WTC11 (cell line): ENCODE measurements around the gene GRIP2. TPM values are rescaled to one million over a fixed set of nuclear protein-coding genes. Genes with fewer than 3 reads are reported as not detected.

ENCODE experiments used
- ATAC-seq: fragments of 200-7000 bp; cut with Tn5 transposase; 2 replicates; pipeline ENCODE4 v1.10.0; 2021; ENCODE audit warnings: mild to moderate bottlenecking, moderate library complexity
- CTCF ChIA-PET: fragments of 300-600 bp; sonication (Branson Sonifier 250); formaldehyde crosslinking; loops from one replicate; lab custom pipeline; 2021; ENCODE audit warnings: antibody characterized with exemption; lab: Charles Lee
- POLR2A ChIA-PET: fragments of 350-600 bp; sonication (Branson Sonifier 250); formaldehyde crosslinking; loops from one replicate; lab custom pipeline; 2021; ENCODE audit warnings: antibody characterized with exemption; lab: Charles Lee
- DNase-seq: peaks from one replicate; pipeline ENCODE4 v3.0.0; 2021; ENCODE audit warnings: low spot score
- H3K27ac Mint-ChIP-seq: 2 replicates; pipeline ENCODE4 v1.8.0; 2021; ENCODE audit warnings: mixed read lengths
- H3K27me3 Mint-ChIP-seq: 2 replicates; pipeline ENCODE4 v1.8.0; 2021; ENCODE audit warnings: low read depth, mild to moderate bottlenecking, moderate library complexity, mixed read lengths
- H3K36me3 Mint-ChIP-seq: 2 replicates; pipeline ENCODE4 v1.8.0; 2021; ENCODE audit warnings: mixed read lengths
- H3K4me1 Mint-ChIP-seq: 2 replicates; pipeline ENCODE4 v1.8.0; 2022; ENCODE audit warnings: mixed read lengths
- H3K4me3 Mint-ChIP-seq: 2 replicates; pipeline ENCODE4 v1.8.0; 2021; ENCODE audit warnings: mild to moderate bottlenecking, moderate library complexity, mixed read lengths
- H3K9me3 Mint-ChIP-seq: 2 replicates; pipeline ENCODE4 v1.8.0; 2021; ENCODE audit warnings: mixed read lengths
- ATF3 ChIP-seq: sonication (generic); formaldehyde crosslinking; conservative IDR thresholded peaks from 2 replicates; pipeline ENCODE4 v1.8.1; 2022; ENCODE audit warnings: mild to moderate bottlenecking, missing genetic modification reagents
- ATF6 ChIP-seq: sonication (generic); formaldehyde crosslinking; IDR thresholded peaks from 2 replicates; pipeline ENCODE4 v1.8.1; 2023; ENCODE audit warnings: mild to moderate bottlenecking, missing genetic modification reagents
- CREB1 ChIP-seq: sonication (generic); formaldehyde crosslinking; IDR thresholded peaks from 2 replicates; pipeline ENCODE4 v1.8.0; 2023; ENCODE audit warnings: mild to moderate bottlenecking, missing genetic modification reagents
- E2F1 ChIP-seq: sonication (generic); formaldehyde crosslinking; IDR thresholded peaks from 2 replicates; pipeline ENCODE4 v1.8.0; 2022; ENCODE audit warnings: mild to moderate bottlenecking, missing genetic modification reagents
- FOXJ3 ChIP-seq: sonication (generic); formaldehyde crosslinking; IDR thresholded peaks from 2 replicates; pipeline ENCODE4 v1.9.0; 2021; ENCODE audit warnings: missing genetic modification reagents, mild to moderate bottlenecking, borderline replicate concordance
- GRHL2 ChIP-seq: fragments of 250-450 bp; sonication (Bioruptor Pico); IDR thresholded peaks from 2 replicates; pipeline ENCODE4 v1.8.0; 2022; ENCODE audit warnings: mild to moderate bottlenecking, moderate library complexity; ENCODE audit not compliant: insufficient replicate concordance, severe bottlenecking
- JUN ChIP-seq: sonication (generic); formaldehyde crosslinking; IDR thresholded peaks from 2 replicates; pipeline ENCODE4 v1.8.0; 2023; ENCODE audit warnings: mild to moderate bottlenecking, missing genetic modification reagents
- MLX ChIP-seq: sonication (generic); formaldehyde crosslinking; IDR thresholded peaks from 2 replicates; pipeline ENCODE4 v1.8.1; 2023; ENCODE audit warnings: mild to moderate bottlenecking, missing genetic modification reagents, moderate library complexity
- MXD4 ChIP-seq: fragments of 250-450 bp; sonication (Bioruptor Pico); IDR thresholded peaks from 2 replicates; pipeline ENCODE4 v1.8.0; 2021; ENCODE audit warnings: mild to moderate bottlenecking, moderate library complexity, borderline replicate concordance
- NR1H2 ChIP-seq: sonication (generic); formaldehyde crosslinking; IDR thresholded peaks from 2 replicates; pipeline ENCODE4 v1.9.0; 2021; ENCODE audit warnings: mild to moderate bottlenecking, moderate library complexity, missing genetic modification reagents
- NR2C2 ChIP-seq: sonication (generic); formaldehyde crosslinking; IDR thresholded peaks from 2 replicates; pipeline ENCODE4 v1.8.0; 2022; ENCODE audit warnings: mild to moderate bottlenecking, missing genetic modification reagents
- NR3C1 ChIP-seq: sonication (generic); formaldehyde crosslinking; conservative IDR thresholded peaks from 2 replicates; pipeline ENCODE4 v1.8.1; 2023; ENCODE audit warnings: low read depth, mild to moderate bottlenecking, missing genetic modification reagents
- ZNF121 ChIP-seq: sonication (generic); formaldehyde crosslinking; IDR thresholded peaks from 2 replicates; pipeline ENCODE4 v1.8.0; 2023; ENCODE audit warnings: missing genetic modification reagents
- ZNF219 ChIP-seq: sonication (generic); formaldehyde crosslinking; IDR thresholded peaks from 2 replicates; pipeline ENCODE4 v1.8.0; 2023; ENCODE audit warnings: missing genetic modification reagents, mild to moderate bottlenecking, borderline replicate concordance
- ZNF281 ChIP-seq: sonication (generic); formaldehyde crosslinking; IDR thresholded peaks from 2 replicates; pipeline ENCODE4 v1.8.0; 2023; ENCODE audit warnings: mild to moderate bottlenecking, missing genetic modification reagents
- ZNF423 ChIP-seq: fragments of 250-450 bp; sonication (Bioruptor Pico); IDR thresholded peaks from 2 replicates; pipeline ENCODE4 v2.1.2; 2022; ENCODE audit warnings: mild to moderate bottlenecking, moderate library complexity
- total RNA-seq: library from RNA; stranded (reverse); gene quantifications from 3 replicates; pipeline ENCODE4 v1.2.3, GENCODE V29; 2021
- TF ChIP-seq, protein P1 (sequence below): sonication (generic); formaldehyde crosslinking; IDR thresholded peaks from 2 replicates; pipeline ENCODE4 v1.8.0; 2022; ENCODE audit warnings: mild to moderate bottlenecking, missing genetic modification reagents
- TF ChIP-seq, protein P2 (sequence below): fragments of 250-450 bp; sonication (Bioruptor Pico); IDR thresholded peaks from 2 replicates; pipeline ENCODE4 v1.8.0; 2021; ENCODE audit warnings: mild to moderate bottlenecking
- TF ChIP-seq, protein P3 (sequence below): sonication (generic); formaldehyde crosslinking; IDR thresholded peaks from 2 replicates; pipeline ENCODE4 v1.8.1; 2023; ENCODE audit warnings: mild to moderate bottlenecking, missing genetic modification reagents, moderate library complexity
- TF ChIP-seq, protein P4 (sequence below): sonication (generic); formaldehyde crosslinking; IDR thresholded peaks from 2 replicates; pipeline ENCODE4 v1.8.1; 2022; ENCODE audit warnings: low read depth, missing genetic modification reagents, borderline replicate concordance

The GRIP2 gene
- total RNA-seq, 1 experiment from 2014 or later, result 12.0 TPM

GRCh38 chr3:14546041-14546440 lies 5.9 kb upstream of the GRIP2 start:
- Mint-ChIP-seq H3K4me3 (no peak overlapping the region), H3K36me3 (no peaks in the 10 kb centered on the region), H3K9me3 (no peaks in the 10 kb centered on the region), H3K27me3 (no peaks in the 10 kb centered on the region; the same call in 1 of the 2 replicates), H3K4me1 (0 out of 2 replicates have a peak, but pooled peaks cover 5% of the 10 kb centered on the region), H3K27ac (no peak overlapping the region)
- DNase-seq, result no peak
- no peak for TF ChIP-seq NR3C1
- TF ChIP-seq, protein P1, sequence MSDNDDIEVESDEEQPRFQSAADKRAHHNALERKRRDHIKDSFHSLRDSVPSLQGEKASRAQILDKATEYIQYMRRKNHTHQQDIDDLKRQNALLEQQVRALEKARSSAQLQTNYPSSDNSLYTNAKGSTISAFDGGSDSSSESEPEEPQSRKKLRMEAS (CRISPR knock-in tag), result no peak
- TF ChIP-seq JUN (CRISPR knock-in tag), result no peak
- TF ChIP-seq ATF6, result no peak
- TF ChIP-seq ZNF121 (CRISPR knock-in tag), result no peak
- TF ChIP-seq MXD4 (CRISPR knock-in tag), result no peak
- no peak for TF ChIP-seq CREB1 (CRISPR knock-in tag)
- no peak for TF ChIP-seq ZNF281
- TF ChIP-seq ZNF219 (CRISPR knock-in tag), result no peak
- TF ChIP-seq FOXJ3, result no peak
- TF ChIP-seq E2F1 (CRISPR knock-in tag), result no peak
- no peak for TF ChIP-seq NR2C2 (CRISPR knock-in tag)
- TF ChIP-seq, protein P2, sequence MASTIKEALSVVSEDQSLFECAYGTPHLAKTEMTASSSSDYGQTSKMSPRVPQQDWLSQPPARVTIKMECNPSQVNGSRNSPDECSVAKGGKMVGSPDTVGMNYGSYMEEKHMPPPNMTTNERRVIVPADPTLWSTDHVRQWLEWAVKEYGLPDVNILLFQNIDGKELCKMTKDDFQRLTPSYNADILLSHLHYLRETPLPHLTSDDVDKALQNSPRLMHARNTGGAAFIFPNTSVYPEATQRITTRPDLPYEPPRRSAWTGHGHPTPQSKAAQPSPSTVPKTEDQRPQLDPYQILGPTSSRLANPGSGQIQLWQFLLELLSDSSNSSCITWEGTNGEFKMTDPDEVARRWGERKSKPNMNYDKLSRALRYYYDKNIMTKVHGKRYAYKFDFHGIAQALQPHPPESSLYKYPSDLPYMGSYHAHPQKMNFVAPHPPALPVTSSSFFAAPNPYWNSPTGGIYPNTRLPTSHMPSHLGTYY (CRISPR knock-in tag), result no peak
- TF ChIP-seq ZNF423 (CRISPR knock-in tag), result no peak
- TF ChIP-seq, protein P3, sequence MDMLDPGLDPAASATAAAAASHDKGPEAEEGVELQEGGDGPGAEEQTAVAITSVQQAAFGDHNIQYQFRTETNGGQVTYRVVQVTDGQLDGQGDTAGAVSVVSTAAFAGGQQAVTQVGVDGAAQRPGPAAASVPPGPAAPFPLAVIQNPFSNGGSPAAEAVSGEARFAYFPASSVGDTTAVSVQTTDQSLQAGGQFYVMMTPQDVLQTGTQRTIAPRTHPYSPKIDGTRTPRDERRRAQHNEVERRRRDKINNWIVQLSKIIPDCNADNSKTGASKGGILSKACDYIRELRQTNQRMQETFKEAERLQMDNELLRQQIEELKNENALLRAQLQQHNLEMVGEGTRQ (CRISPR knock-in tag), result no peak
- ChIA-PET CTCF (interaction anchor here (0.5 to 7.9 kb wide), 5 partner anchors 13 to 1401 kb away, joined by 4 to 105 read pairs (median 6); partner anchors contain the start of gene CCDC174), POLR2A (no interaction called here)
- ATAC-seq, result no peak

- Mint-ChIP-seq H3K27ac (no peak overlapping the region), H3K36me3 (no peaks in the 10 kb centered on the region), H3K27me3 (no peaks in the 10 kb centered on the region; the same call in 1 of the 2 replicates), H3K4me3 (no peak overlapping the region), H3K9me3 (no peaks in the 10 kb centered on the region), H3K4me1 (0 out of 2 replicates have a peak, but pooled peaks cover 5% of the 10 kb centered on the region)
- DNase-seq (no peak), ATAC-seq (no peak)
- ChIA-PET POLR2A (no interaction called here), CTCF (interaction anchor here (1.0 to 7.9 kb wide), 4 partner anchors 12 to 61 kb away, joined by 3 to 105 read pairs (median 11); no protein-coding TSS in a partner anchor)
- TF ChIP-seq GRHL2 (CRISPR knock-in tag) (no peak), NR1H2 (CRISPR knock-in tag) (no peak), MLX (CRISPR knock-in tag) (no peak), ATF3 (CRISPR knock-in tag) (no peak)
- TF ChIP-seq, protein P4, sequence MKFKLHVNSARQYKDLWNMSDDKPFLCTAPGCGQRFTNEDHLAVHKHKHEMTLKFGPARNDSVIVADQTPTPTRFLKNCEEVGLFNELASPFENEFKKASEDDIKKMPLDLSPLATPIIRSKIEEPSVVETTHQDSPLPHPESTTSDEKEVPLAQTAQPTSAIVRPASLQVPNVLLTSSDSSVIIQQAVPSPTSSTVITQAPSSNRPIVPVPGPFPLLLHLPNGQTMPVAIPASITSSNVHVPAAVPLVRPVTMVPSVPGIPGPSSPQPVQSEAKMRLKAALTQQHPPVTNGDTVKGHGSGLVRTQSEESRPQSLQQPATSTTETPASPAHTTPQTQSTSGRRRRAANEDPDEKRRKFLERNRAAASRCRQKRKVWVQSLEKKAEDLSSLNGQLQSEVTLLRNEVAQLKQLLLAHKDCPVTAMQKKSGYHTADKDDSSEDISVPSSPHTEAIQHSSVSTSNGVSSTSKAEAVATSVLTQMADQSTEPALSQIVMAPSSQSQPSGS (CRISPR knock-in tag), result no peak
Measured at GRCh38 chr3:14545251-14545635, 5.1 kb upstream of the GRIP2 start.
